SKM-1 (cell line): ENCODE data around the gene ADAMTSL3.

ENCODE experiments used
- DNase-seq: peaks from one replicate; lab custom pipeline; 2025; ENCODE audit not compliant: unreplicated experiment; lab: John Stamatoyannopoulos, UW

ADAMTSL3 gene, protein sequence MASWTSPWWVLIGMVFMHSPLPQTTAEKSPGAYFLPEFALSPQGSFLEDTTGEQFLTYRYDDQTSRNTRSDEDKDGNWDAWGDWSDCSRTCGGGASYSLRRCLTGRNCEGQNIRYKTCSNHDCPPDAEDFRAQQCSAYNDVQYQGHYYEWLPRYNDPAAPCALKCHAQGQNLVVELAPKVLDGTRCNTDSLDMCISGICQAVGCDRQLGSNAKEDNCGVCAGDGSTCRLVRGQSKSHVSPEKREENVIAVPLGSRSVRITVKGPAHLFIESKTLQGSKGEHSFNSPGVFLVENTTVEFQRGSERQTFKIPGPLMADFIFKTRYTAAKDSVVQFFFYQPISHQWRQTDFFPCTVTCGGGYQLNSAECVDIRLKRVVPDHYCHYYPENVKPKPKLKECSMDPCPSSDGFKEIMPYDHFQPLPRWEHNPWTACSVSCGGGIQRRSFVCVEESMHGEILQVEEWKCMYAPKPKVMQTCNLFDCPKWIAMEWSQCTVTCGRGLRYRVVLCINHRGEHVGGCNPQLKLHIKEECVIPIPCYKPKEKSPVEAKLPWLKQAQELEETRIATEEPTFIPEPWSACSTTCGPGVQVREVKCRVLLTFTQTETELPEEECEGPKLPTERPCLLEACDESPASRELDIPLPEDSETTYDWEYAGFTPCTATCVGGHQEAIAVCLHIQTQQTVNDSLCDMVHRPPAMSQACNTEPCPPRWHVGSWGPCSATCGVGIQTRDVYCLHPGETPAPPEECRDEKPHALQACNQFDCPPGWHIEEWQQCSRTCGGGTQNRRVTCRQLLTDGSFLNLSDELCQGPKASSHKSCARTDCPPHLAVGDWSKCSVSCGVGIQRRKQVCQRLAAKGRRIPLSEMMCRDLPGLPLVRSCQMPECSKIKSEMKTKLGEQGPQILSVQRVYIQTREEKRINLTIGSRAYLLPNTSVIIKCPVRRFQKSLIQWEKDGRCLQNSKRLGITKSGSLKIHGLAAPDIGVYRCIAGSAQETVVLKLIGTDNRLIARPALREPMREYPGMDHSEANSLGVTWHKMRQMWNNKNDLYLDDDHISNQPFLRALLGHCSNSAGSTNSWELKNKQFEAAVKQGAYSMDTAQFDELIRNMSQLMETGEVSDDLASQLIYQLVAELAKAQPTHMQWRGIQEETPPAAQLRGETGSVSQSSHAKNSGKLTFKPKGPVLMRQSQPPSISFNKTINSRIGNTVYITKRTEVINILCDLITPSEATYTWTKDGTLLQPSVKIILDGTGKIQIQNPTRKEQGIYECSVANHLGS (N-terminal part only)

DNA sequence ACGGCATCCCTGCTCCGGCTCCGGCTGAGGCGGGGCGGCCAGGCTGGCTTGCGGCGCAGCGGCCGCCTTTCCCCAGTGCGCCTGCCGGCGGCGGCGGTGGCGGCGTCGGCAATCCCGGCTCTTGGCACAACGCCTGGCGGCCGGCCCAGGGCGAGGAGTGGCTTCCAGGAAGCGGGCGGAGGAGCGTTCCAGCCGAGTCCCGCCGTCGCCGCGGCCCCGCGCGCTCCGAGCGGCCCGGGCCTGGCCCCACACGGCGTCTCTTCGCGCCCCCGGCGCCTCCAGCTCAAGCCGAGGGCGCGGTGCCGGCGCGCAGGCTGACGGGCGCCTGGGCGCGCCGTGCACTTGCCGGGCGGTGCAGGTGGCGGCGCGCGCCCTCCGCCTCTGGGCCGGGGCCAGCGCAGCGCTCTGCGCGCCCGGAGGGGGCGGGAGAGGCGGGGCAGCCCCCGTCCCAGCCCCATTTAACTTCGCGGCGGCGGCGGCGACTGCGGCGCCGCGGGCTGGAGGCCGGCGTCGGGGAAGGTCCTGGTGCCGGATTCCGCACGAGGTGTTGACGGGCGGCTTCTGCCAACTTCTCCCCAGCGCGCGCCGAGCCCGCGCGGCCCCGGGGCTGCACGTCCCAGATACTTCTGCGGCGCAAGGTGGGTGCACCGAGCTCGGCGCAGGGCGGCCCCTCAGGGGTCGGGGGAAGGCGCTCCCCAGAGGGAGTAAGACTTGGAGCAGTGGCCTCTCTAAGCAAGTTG lies at the start of gene ADAMTSL3:
TSS of gene ADAMTSL3 (plus strand) at position 485 of the 740 bp plus-strand sequence. CDS start 1,639 bp downstream, outside the sequence.
- no peak for DNase-seq

DNA sequence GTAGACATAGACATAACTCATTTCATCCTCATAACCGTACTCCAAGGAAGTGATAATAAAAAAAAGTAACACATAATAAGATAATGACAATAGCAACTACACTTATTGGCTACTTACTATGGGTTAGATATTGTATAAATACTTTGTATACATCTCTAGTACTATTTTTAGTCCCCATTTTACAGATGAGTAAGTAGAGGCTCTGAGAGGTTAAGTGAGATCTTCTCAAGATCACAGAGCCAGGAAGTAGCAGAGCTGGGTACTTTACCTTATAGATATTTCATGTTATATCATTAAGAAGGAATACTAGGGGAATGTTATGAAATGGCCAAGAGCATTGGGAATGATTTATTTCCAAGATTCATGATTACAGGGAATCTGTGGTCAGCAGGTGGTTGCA lies 49.4 kb upstream of the ADAMTSL3 start:
- no peak for DNase-seq

DNA sequence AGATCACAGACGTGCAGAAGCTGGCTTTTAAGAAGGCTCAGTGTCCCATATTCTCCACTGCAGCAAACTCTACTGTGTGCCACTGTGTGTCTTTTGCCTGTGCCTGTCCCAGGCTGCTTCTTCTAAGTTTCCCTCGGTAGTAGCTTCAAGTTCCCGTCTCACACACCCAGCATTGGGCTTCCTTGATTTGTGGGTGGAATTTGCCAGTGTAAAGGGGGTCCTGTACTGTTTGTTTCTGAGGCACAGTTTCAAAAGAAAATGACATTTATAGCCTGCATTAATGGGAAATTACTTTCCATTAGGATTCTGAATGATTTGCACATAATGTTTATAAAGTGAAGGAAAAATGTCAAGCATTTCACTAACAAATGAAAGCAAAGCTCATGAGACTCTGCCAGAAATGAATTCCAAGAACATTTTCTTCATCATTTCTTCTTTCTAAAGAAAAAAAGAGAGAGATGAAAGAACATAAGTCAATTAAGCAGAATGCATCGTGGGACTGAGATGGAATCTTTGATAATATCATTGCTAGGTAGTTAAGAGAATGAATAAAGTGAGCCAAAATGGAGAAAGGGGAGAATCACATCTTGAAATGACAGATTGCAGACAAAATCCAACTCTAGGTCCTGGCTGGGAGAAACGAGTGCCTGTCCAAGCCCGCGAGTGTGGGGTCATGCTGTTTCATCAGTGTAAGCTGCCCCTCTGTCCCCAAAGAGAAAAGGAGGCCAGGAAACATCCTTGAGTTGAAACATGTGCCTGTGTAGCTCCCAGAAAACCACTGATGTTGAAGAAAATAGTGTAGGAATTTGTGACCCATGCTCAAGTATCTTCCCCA lies 48.6 kb upstream of the ADAMTSL3 start:
- DNase-seq: no peak

DNA sequence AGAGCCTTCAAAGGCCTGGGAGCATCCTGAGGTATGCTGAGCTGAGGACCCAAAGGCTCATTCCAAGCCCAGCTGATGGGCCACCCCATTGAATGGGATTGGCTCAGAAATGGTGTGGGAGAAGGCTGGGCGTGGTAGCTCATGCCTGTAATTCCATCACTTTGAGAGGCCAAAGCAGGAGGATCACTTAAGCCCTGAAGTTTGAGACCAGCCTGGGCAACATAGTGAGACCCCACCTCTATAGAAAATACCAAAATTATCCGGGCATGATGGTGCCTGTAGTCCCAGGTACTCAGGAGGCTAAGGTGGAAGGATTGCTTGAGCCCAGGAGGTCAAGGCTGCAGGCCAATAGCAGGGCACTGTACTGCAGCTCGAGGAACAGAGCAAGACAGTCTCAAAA lies 43.8 kb upstream of the ADAMTSL3 start:
- DNase-seq: no peak

DNA sequence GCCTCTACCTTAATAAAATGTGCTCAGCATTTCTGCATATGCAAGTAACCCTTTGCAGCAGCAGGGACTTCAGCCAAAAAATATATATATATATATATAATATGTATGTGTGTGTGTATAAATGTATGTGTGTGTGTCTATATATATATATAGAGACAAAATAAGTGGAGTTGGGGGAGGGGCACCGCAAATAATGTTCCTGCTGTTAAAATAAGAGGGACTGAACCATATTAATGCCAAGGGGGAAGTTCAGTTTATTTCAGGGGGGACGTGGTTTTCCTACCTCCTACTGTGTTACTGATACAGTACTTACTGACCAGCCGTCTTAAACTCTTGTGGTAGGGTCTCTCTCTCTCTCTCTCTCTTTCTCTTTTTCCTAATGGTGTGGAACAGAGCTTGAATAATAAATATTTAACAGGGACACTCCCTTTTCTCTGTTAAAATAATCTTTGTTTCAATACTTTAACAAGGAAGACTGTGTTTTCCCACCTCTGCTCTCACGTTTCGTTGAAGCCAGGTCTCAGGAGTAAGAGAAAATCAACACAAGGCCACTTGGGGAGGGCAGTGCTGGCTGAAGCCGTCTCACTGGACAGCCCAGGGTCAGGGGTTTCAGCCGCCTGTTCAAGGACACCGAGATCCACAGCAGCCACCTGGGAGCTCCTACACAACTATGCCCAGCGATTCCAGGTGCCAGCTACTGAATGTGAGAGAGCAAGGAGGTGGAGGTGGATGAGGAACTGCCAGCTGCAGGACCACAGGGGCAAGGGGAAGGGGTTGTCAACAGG lies 42.8 kb upstream of the ADAMTSL3 start:
- no peak for DNase-seq

DNA sequence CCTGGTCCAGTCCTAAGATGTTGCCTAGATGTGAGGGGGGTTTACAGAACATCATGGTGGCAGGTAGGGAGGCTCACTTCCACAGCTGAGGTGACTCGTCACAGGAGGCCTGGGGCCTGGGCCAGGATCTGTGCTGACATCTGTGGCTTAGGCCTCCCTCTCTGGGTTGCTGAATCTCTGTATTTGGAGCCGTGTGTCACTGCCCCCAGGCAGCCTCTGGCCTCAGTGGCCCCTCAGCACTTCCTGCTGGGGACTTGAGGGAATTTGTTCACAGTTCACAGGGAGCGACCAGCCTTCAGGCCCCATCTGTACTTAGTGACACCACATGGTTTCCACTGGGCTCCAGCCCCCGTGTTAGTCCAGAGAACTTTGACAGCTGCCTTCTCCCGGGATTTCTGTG lies 41.7 kb upstream of the ADAMTSL3 start:
- no peak for DNase-seq

DNA sequence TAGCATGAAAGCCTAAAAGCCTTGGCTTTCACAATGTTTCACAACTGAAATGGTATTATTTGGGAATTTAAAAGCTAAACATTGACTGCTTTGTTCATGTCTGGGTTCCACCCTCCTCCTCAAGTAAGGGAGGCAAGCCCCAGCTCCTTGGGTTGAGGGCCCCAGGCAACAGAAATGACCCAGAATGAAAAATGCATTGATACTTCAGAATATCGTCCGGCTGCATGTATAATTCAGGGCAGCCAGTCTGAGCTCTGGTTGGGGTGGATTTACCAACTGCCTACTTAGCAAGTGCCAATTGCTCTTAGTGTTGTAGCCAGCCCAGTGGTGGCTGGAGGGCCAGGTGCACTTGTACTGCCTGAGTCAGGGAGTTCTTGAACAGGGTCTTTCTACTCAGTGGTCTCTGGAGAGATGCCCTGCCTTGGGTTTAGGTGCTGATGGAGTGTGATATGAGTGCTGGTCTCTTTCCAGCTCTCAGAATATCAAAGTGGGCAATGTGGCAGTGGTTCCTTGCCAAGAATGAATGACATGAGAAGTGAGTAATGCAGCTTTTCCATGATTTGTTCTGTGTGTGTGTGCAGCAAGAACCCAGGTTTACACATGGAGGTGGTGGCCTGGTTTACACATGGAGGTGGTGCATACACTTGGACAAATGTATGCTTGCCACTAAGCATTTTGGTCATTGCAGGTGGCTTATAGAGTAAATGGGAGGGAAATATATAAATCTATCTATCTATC lies 40.9 kb upstream of the ADAMTSL3 start:
- DNase-seq: no peak

DNA sequence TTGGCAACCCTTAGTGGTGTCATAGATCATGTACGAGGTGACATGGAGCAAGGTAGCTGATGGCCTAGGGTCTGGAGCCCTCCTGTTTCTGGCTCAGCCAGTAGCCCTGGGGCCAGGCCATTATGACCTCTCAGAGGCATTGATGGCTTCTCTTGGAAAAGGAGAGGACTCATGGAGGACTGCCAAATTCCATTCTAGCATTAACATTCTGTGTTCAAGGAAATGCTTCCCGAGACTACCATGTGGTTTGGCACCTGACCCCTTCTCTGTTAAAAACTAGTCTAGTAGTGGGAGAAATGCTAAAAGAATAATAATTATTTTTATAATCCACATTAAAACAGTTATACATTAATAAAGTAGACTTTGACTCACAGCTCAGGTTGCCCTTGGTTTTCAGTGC lies 40.2 kb upstream of the ADAMTSL3 start:
- no peak for DNase-seq

DNA sequence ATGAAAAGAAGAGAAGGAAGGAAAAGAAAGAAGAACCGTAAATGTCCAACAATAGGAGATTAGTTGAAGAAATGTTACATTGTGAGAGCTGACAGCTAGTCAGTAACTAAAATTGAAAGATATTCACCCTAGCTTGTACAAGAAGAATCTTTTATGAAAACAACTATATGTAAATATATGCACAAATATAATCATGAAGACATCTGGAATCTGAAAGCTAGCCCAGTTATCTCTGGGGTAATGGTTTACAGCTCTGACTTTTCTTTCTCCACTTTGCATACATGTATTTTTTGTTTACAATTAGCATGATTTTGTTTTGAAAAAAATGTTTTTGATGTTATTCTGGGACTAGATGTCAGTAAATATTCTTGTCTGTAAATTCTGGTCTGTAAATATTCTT lies 37.1 kb upstream of the ADAMTSL3 start:
- DNase-seq: no peak

DNA sequence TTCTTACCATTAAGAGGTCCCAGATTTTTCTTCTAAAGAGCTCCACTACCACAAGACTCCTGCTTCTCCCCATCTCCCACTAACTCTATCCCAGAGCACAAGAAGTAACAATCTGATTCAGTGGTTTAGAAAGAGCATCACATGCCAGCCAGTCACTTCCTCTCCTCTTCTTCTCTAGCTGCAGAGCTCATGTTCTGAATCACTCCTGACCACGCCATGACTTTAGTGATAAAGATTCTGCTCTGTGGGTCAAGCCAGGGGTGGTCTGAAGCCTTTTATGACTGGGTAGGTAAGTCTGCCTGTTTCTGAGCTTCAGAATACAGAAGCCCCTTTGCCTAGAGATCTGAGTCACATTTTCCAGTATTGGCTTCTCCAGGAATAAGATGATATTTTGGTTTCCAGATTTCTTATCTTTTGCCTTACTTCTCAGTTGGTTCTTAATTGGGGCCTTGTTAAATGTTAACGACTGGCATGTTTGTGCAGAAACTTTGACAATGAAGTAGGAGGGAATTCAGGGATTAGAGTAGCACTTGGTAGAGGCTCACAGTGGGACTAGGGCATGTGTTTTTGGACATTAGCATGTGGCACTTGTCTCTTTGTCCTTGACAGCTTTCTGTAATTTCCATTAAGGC lies 27.6 kb upstream of the ADAMTSL3 start:
- DNase-seq: no peak

DNA sequence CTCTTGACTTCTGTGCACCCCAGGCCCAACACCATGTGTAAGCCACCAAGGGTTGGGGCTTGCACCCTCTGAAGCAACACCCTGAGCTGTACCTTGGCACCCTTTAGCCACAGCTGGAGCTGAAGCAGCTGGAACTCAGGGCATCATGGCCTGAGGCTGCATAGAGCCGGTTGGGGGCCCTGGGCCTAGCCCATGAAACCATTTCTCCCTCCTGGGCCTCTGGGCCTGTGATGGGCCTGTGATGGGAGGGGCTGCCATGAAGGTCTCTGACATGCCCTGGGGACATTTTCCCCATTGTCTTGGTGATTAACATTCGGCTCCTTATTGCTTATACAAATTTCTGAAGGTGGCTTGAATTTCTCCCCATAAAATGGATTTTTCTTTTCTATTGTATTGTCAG lies 22.4 kb upstream of the ADAMTSL3 start:
- no peak for DNase-seq

DNA sequence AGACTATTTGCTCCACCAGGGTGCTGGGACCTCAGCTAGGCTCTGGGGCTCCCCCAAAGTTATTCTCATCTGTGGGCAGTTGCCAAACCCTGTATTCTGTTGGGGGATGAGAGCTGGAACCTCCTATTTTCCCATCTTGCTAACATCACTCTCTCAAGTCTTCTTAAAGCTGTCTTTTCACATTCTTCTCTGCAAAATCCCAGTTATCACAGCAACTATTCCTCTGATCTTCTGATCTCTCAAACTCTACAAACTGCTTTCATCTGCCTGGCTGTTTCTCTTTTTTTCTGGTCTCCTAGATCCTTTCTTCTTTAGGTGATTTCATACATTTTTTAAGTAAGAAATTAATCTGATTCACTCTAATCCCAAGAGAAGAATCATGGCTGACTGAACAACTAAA lies 10.7 kb upstream of the ADAMTSL3 start:
- DNase-seq: no peak

DNA sequence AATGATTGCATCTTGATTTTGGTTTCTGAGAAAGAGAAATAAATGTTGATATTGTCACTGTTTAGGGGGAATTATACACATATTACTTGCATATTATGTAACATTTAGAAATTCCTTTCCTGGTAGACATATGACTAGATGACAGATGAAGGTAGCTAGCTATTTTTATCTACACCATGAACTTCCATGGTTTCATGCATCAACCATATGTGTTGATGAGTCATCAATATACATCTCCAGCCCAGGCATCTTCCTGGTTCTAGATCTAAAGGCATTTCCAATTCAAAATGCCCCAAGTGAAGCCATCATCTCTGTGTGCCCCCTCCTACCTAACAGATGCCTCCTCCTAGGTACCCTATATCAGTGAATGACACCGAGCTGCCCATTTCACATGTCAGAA lies 9.5 kb upstream of the ADAMTSL3 start:
- no peak for DNase-seq

DNA sequence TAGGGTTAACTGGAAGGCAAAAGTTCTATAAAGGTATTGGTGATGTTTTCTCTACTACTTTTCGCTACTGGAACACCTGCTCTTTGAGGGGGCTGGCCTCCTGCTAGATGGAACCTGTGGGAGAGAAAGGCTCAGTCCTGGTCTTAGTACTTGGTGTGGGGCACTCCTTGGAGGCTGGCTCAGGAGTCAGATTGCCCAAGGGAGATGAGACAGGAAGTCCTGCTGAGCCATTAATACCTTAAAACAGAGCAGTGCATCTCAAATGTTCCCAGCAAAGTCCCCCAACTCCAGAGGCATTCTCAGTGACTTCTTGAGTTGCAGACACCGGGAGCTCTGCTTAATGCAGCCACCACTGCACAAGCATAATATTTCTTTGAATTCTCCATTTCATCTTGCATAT lies 3.1 kb upstream of the ADAMTSL3 start:
- DNase-seq: no peak

DNA sequence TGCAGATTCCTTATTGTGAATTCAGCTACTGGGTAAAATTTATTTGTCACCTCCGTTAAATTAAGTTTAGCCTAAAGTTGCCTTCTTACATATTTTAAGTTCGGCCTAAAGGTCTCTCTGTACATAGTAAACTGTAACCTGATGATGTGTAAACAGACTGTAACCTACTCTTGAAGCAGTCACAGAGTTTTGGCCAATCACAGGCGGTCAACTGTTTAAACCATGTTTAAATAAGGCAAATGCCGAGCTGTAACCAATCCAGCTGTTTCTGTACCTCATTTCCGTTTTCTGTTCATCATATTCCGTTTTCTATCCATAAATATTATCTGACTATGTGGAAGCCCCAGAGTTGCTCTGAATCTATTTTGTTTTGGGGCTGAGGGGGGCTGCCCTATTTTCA lies 2.4 kb upstream of the ADAMTSL3 start:
- DNase-seq: no peak

DNA sequence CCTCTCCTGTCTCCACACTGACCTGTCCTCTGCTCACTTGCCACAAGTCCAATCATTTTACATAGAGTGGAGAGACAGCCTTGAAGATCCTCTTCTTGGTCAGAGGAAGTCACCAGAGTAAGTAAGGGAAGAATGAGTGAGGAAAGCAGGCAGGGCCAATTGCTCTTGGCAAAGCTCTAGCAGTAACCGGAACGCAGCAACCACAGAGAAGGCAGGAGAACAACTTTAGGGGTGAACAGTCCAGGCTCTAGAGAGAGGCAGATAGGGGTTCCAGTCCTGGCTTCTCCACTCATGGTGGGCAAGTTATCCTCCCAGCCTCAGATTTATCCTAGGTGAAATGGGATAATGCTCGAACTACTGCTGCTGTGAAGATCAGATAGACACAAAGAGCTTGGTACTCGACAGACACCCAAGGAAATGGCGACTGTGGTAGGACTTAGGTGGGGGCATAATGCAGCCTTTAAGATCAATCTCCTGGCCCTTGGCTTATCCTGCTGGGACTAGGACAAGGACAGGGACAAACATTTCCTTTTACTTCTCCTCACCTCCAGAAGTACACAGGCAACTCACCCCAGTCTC lies 1.2 kb upstream of the ADAMTSL3 start:
- DNase-seq: no peak

DNA sequence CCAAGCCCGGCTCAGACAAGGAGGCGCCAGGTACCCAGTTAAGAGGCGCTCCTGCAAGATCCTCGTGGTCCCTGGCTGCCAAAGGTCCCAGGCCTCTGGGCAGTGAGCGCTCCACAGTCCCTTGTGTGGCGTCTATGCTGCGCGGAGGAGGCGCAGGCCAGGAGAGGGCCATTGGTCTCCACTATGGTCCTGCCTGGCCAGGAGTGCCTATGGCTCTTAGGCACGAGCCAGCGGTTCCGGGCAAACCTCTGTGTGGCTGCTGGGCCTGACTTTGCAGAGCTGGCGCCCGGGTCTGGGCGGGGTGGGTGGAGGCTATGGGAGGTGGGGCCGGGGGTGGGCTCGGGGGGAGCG lies 660 bp upstream of the ADAMTSL3 start:
- no peak for DNase-seq
